Astrocyte of the cerebellum (primary cell): ENCODE measurements around the gene IFITM5.

Experiments
- DNase-seq: peaks from one replicate; pipeline ENCODE4 v3.0.0-alpha.2; 2011; ENCODE audit warnings: low read depth
- H3K4me3 ChIP-seq: 2 replicates; pipeline ENCODE4 v1.5.1; 2011; ENCODE audit warnings: mild to moderate bottlenecking, low read depth, low read length, moderate library complexity
- in situ Hi-C: cut with HindIII; loops from 2 replicates; pipeline ENCODE4 v1.10.0; 2017; ENCODE audit warnings: low sequenced_read_pairs
- TF ChIP-seq, protein P1 (sequence below): IDR thresholded peaks from 2 replicates; pipeline ENCODE4 v1.5.1; 2012; ENCODE audit warnings: low read length, low read depth, moderate library complexity, mild to moderate bottlenecking; ENCODE audit errors: missing control alignments

The IFITM5 gene

DNA sequence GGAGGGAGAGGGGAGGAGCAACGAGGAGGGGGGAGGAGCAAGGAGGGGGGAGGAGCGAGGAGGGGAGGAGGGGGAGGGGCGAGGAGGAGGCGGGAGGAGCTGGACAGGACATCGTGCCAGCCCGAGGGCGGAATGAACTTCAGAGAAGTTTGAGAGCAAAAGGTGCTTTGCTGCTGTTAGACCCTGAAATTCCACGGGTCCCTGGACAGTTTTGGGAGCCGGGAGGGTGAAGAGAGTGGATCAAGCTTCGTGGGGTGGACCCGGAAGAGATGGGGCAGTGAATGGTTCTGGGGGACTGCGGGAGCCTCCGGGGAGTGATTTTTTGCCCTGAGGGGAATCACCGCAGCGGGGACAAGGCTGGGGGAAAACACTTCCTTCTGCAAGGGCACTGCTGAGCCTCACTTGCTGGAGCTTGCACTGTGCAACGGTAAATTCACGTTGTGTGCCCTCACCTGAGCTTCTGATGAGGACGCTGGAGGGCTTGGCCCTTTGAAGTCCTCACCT, 31.8 kb downstream of the IFITM5 start:
- DNase-seq: no peak
- no peak overlapping the region for H3K4me3 ChIP-seq
- TF ChIP-seq, protein P1, sequence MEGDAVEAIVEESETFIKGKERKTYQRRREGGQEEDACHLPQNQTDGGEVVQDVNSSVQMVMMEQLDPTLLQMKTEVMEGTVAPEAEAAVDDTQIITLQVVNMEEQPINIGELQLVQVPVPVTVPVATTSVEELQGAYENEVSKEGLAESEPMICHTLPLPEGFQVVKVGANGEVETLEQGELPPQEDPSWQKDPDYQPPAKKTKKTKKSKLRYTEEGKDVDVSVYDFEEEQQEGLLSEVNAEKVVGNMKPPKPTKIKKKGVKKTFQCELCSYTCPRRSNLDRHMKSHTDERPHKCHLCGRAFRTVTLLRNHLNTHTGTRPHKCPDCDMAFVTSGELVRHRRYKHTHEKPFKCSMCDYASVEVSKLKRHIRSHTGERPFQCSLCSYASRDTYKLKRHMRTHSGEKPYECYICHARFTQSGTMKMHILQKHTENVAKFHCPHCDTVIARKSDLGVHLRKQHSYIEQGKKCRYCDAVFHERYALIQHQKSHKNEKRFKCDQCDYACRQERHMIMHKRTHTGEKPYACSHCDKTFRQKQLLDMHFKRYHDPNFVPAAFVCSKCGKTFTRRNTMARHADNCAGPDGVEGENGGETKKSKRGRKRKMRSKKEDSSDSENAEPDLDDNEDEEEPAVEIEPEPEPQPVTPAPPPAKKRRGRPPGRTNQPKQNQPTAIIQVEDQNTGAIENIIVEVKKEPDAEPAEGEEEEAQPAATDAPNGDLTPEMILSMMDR: no peak
- in situ Hi-C loops: no loop called here

DNA sequence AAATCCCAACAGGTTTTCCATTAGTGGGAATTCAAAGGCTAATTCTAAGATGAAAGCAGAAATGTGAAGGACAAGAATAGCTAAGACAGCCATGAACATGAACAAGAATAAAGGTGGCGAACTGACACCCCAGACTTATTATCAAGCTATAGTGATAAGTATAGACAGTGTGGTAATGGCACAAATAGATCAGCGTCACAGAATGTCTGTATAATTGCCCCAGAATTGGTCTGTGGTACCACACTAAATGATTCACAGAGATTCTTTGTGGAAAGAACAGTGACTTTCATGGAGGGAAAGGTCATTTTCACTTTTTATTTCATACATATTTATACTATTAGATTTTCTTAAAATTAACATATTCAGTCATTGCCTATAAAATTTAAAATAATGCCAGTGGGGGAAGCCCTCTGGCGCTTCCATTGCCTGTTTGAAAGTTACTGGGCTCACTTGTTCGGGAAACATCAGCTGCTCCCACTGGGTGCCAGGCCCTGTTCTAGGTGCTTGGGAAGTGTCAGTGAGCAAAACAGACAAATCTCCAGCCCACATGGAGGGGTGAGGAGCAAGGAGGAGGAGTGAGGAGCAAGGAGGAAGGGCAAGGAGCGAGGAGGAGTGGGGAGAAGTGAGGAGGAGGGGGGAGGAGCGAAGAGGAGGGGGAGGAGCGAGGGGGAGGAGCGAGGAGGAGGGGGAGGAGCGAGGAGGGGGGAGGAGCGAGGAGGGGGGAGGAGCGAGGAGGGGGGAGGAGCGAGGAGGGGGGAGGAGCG, 32.5 kb downstream of the IFITM5 start:
- TF ChIP-seq, protein P1: no peak
- in situ Hi-C loops: no loop called here
- no peak overlapping the region for H3K4me3 ChIP-seq
- DNase-seq: no peak

DNA sequence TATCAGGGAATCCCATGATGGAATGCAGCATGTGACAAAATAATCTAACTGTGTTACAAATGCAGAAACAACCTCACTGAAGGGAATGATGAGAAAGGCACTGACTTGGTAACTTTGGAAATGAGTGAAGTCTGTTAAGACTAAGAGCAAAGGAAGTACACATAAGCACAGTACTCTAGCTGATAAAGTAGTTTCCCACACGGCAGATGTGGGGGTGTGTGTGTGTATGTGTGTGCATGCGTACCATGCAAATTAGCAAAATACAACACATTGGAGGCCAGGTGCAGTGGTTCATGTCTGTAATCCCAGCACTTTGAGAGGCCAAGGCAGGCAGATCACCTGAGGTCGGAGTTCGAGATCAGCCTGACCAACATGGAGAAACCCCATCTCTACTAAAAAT, 37.7 kb downstream of the IFITM5 start:
- in situ Hi-C loops: no loop called here
- DNase-seq: no peak
- TF ChIP-seq, protein P1: no peak
- H3K4me3 ChIP-seq: no peak overlapping the region

DNA sequence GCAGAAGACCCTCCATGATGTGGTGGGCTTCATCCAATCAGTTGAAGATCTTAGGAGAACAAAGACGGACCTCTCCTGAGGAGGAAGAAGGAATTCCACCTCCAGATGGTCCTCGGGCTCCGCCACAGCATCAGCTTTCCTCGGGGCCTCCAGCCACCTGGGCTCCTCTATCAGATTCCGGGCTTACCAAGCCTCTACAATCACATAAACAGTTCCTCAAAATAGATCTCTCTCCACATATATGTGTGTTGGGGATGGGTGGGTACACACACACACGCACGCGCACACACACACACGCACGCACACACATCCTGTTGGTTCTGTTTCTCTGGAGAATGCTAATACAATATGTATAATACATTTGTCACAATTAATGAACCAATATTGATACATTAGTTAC, 39.9 kb downstream of the IFITM5 start:
- in situ Hi-C loops: no loop called here
- no peak overlapping the region for H3K4me3 ChIP-seq
- TF ChIP-seq, protein P1: no peak
- no peak for DNase-seq

DNA sequence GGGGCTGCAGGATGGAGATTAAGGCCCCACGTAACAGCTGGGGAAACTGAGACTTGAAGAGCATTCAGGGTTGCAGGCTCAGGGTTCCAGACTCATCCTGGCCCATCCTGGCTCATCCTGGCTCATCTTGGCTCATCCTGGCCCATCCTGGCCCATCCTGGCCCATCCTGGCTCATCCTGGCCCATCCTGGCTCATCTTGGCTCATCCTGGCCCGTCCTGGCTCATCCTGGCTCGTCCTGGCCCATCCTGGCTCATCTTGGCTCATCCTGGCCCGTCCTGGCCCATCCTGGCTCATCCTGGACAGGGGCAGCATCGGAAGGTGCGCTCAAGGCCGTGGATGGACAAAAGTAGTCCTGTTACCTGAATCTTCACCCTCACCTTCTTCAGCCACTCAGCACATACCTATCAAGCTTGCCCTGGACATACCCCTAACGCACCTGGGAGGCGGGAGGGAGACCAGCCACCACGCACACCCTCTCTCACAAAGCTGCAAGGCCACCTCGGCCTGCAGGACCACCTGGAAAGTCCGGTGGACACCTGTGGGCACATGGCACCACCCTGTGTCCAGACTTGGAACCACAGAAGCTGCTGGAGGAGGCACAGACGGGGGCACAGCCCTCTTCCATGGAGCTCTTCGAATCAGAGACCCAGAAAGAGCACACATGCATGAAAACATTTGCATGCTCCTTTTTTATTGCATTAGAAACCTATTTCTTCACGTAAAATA, 41.4 kb downstream of the IFITM5 start:
- in situ Hi-C loops: no loop called here
- H3K4me3 ChIP-seq: no peak overlapping the region
- TF ChIP-seq, protein P1: no peak
- DNase-seq: no peak

DNA sequence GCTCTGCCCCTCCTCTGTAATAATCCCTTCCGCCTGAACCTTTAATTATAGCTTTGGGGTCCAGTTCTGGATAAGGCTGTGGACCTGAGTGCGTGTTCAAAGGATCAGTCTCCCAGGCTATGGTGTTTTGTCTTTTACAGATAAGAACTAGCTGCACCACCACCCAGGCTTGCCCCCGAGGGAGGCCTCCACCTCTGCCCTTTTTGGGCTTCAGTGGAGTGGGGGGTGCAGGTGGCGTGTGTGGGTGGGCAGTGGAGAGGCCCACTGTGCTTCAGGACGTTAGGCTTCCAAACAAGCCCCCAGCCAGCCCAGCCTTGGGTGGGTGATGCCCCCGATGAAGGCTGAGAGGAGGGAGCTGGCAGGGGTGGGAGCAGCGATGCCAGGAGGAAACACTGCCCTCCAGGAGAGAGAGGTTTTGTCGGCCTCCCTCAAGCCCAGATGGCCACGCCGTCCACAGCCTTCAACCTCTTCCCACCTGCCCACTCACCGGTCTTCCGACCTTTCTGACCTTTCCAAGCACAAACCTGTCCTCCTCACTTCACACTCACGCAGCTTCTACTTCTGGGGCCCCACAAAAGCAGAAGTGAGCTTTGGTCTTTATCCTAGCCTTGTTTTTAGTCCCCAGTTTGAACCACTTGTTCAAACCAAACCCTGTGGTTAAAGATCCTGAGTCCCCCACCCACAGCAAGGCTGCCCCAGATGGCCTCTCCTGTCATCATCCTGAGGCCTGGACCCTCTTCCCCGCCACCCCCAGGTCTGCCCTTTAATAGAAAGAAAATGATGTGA, 42.2 kb downstream of the IFITM5 start:
- TF ChIP-seq, protein P1: no peak
- no peak for DNase-seq
- in situ Hi-C loops: no loop called here
- H3K4me3 ChIP-seq: no peak overlapping the region
